Measurements from ENCODE around the gene CELSR1.

The CELSR1 gene

DNA sequence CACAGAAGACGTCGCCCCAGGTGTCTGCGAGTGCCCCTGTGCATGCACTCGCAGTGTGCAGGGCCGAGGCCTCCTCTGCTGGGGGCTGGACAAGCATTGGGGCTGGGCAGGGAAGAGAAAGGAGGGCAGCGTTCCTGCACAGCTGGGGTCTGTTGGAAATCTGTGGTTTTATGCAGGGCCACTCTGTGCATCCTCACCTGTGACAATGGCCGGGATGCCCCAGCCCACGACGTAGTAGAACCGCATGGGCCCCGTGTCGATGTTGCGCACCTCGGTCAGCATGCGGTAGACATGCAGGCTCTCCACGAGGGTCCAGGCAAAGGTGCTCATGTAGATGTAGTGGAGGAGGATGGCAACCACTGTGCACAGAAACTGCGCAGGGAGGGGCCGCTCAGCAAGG is 164.7 kb downstream of the CELSR1 start:
- no peak for DNase-seq (ENCODE audit: low read depth, low spot score)
- no peak overlapping the region for H3K27ac ChIP-seq

DNA sequence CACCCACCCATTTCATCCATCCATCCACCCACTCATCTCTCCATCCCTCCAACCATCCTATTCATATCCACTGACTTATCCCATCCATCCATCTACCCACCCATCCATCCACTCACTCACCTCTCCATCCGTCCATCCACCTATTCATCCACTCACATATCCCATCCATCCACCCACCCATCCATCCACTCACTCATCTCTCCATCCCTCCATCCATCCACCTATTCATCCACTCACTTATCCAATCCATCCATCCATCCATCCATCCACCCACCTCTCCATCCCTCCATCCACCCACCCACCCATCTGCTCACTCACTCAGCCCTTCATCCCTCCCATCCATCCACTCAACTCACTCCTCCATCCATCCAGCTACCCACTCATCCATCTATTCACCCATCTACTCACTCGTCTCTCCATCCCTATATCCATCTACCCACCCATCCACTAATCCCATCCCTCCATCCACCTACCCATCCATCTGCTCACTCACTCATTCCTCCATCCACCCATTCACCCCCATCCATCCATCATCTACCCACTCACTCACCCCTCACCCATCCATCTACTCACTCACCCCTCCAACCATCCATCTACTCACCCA is 165.7 kb downstream of the CELSR1 start:
- no peak overlapping the region for H3K27ac ChIP-seq
- DNase-seq (ENCODE audit: low read depth, low spot score), result no peak

DNA sequence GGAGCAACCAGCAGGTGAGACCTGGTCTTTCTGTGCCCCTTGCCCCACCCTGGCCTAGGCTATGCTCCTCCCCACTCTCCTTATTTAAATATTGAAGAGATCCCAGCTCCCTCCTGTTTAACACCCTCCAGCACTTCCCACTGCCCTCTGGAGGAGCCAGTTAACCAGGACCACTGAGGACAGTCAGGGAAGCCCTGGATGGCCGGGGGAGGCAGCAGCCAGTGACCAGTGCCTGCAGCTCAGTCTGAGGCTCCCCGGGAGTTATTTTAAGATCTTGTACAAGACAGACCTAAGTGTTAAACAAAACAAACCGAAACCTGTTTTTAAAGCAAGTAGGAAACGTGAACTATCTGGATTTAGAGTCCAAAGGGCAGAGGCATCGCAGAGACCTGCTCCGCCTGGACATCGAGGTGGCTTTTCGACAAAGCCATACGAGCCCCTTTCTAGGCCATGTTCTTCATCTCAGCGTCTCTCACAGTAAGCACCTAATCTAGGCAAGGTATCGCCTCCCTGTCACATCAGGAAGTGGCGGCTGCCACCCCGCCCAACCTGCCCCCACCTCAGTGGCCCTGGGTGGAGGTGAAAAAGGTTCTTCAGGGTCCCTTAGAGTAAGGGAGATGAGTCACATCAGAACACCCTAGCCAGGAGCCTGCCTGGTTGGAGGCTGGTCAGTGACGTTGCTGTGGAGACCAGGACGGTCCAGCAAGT is 166.7 kb downstream of the CELSR1 start:
- H3K27ac ChIP-seq, result no peak overlapping the region
- DNase-seq (ENCODE audit: low read depth, low spot score), result no peak

DNA sequence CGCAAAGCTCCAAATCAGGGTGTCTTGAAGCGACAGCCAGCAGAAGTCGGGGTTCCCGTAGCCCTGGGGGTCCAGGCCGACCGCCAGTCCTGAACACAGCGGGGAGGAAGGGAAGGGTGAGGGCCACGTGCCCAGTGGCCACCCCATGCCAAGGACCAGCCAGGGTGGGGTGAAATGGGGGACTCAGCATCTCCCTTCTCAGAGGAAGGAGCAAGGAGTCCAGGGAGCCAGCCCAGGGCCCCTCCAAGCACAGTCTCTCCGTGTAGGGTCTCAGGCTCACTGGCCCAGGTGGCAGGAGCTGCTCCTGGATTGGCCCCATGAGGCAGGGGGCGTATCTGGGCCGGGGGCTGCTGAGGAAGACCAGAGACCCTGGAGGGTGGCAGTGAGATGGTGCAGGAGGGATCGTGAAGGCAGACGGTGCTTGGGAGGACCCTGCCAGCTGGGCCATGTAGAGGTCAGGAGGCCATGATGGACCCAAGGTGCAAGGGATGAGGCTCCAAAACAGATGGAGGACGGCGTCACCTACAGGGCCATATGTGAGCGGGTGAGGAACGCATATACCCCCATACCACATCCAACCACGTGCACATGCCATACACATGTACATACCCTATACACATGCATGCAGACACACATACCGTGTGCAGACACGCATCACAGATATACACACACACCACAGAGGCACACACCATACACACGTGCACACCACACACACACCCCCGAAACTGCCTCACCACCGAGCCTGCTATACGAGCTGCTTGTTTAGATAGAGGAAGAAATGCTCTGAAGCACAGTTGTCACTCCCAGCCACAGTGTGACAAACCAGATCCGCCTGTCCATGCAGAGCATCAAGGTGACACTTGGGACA is 167.5 kb downstream of the CELSR1 start:
- no peak for DNase-seq (ENCODE audit: low read depth, low spot score)
- H3K27ac ChIP-seq, result no peak overlapping the region

DNA sequence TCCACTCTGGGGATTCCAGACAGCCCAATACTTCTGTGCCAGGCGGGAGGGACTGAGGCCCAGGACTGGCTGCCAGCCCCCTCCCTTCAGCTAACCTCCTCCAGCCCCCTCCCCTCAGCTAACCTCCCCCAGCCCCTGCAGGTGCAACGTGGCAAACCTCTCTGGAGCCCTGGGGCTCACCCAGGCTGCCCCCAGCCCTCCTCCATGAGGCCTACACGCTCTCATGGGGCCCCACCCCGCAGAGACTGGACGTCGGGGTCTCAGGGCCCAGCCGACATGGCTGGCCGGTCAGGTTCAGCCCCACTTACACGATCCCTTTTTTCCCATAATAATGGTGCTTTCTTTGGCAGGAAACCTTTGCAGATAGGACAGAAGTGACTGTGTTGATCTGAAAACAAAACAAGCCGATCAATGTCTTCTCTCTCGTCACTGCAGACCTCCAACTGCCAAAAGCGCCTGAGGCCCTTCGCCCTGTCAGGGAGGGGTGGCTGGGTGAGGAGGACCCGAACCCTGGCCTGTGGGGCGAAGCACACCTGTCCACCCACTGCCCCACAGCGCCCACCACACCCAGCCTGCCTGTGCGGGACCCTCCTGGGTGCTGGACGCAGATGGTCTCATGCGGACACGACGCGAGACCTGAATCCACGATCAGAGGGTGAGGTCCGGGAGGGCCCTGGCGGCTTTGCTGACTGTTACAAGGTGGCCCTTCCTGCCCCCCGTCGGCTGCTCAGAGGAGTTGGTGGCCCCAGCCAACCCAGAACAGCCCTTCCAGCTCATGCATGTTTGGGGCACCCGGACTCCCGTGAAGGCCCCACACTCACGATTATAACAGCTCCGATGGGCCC is 168.3 kb downstream of the CELSR1 start:
- no peak for DNase-seq (ENCODE audit: low read depth, low spot score)
- H3K27ac ChIP-seq, result no peak overlapping the region

DNA sequence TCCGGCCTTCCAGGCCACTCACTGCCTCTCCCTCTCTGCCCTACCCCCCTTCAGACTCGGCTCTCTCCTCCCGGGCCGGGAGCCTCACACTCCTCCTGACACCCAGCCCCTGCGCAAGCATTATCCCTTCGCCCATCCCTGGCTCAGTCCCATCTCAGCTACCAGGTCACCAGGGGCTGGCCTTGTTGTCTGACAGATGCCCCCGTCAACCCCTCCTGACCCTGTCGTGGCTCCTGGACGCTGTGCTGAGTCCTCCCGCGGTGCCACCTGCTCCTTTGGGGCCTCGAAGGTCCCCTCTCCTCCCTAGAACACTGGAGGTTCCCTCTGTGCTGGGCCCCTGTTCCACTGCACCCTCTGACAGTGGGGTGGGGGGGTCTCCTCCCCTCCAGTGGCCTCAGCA is 169.0 kb downstream of the CELSR1 start:
- no peak for DNase-seq (ENCODE audit: low read depth, low spot score)

DNA sequence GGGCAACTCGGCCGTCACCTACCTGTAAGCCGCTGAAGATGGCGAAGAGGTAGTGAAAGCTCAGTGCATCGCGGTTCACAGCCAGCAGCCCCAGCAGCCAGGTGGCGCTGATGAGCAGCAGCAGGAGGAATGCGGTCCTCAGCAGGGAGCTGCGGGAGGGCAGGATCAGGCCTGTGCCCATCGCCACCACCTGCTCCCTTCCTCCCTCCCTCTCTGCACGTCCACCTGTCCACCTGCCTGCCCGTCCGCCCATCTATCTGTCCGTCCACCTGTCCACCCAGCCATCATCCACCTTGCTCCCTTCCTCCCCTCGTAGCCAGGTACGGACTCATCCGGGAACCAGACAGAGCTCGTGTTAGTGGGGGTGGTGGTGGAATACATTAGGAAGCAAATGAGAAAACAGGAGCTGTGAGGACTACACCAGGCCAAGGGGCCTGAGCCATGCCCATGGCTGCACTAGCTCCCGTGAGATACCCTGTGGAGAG is 169.7 kb downstream of the CELSR1 start:
- DNase-seq (ENCODE audit: low read depth, low spot score), result no peak
- H3K27ac ChIP-seq, result no peak overlapping the region

More for the DNA sequence above, 169.0 kb downstream of the CELSR1 start:
- H3K27ac ChIP-seq, result no peak overlapping the region

DNA sequence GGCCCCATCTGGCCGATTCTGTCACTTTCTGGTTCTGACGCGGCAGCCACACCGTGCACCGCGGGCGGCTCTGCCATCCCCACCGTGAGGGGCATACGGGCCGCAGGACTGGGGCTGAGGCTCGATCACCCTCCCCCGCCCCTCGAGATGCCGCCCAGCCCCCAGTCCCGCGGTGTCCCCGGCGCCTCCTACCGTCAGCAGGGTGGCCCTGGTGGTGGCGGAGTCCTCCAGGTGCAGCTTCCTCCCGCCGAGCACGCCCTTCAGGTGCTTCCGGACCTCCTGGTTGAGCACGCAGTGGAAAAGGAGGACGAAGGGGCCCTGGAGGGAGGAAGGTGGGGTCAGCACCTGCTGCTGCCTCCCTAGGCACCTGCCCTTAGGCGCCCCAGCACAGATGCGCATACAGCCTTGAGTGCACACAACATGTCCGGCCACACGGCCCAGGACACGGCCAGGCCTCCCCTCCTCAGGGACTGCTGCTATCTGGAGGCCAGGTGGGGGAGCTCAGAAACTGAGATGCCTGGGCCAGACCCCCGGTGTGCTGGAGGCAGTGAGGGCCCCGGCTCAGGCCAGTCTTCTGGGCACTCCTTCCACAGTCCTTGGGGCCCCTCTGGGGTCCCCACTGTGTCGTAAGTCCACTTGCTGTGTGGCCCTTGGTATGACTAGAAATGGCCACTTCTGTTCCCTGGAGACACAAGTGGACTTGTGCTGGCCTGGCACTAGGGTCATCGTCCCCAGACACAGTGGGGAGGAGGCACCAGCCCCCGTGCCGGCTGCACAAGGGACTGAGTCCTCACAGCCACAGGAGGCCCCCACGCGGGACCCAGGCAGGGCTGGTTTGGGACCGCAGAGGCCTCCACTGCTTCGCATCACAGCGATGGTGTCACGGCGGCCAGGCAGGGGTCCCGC is 170.4 kb downstream of the CELSR1 start:
- no peak overlapping the region for H3K27ac ChIP-seq
- DNase-seq (ENCODE audit: low read depth, low spot score), result no peak

DNA sequence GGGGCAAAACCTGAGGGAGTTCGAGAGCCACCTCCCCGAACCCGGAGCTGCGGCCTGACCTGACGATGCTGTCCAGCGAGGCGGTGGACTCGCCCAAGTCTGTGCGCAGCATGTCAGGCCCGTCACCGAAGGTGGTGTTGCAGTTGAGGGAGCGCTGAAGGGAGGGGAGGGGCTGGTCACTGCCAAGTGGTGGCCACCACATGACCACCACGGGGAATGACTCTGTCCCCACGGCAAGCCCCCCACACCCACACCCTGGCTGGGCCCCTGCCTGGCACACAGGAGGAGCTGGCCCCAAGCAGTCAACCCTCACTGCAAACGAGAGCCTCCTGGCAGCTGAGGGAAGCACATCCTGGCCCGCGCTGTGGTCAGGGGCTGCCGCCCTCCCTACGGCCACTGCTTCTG is 171.1 kb downstream of the CELSR1 start:
- DNase-seq (ENCODE audit: low read depth, low spot score), result no peak
- H3K27ac ChIP-seq, result no peak overlapping the region

DNA sequence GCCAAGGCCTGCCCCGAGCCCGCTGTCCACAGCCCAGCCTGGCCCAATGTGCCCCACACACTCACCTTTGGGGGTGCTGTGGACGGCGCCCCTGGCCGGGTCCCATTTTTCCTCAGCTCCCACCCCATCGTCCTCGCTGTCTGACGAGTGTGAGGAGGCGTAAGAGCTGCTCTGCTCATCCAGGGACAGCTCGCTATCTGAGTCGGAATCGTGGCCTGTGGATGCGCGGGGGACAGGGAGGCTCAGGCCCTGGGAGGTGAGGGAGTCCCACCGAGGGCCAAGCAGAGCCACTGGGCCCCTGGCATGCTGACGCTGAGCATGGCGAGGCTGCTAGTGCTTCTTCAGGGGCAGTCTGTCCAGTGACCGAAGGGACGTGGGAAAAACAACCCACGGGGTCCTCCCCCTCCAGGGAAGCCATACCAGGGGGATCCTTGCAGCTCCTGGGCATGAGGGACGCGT is 172.2 kb downstream of the CELSR1 start:
- no peak for DNase-seq (ENCODE audit: low read depth, low spot score)

DNA sequence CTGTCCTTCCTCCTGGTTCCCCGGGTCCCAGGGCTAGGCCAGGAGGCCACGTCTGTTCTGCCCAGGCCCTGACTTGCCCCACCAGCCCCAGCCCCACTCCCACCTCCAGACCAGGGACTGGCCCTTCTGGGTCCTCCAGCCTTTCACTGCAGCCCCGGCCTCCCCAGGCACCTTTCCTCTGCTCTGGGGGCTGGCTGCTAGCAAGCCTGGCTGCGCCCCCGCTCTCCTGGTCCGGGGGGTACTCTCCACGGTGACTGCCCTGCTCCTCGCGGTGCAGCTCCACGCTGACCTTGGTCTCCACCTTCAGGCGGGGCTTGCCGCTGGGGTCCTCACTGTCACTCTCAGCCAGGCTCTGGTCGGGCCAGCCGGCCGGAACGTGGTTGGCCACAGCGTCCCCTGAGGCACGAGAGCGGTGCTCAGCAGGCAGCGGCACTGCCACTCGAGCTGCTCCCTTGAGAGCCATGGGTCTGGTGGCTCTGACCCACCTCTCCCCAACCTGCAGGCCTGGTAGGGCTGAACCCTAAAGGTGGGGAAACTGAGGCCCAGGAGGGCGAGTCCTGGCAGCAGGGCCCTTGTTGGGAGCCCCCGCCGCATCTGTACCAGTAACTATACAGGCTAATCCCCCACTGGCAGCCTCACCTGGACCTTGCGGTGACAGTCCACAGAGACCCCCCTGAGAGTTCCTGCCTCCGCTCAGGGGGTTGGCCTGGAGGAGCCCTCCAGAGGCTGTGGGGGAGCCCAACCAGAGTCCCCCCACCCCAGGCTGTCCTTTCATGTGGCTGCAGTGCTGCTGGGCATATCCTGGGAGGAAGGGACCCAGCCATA is 172.9 kb downstream of the CELSR1 start:
- DNase-seq (ENCODE audit: low read depth, low spot score), result no peak
- H3K27ac ChIP-seq, result no peak overlapping the region

More for the DNA sequence above, 172.2 kb downstream of the CELSR1 start:
- no peak overlapping the region for H3K27ac ChIP-seq

DNA sequence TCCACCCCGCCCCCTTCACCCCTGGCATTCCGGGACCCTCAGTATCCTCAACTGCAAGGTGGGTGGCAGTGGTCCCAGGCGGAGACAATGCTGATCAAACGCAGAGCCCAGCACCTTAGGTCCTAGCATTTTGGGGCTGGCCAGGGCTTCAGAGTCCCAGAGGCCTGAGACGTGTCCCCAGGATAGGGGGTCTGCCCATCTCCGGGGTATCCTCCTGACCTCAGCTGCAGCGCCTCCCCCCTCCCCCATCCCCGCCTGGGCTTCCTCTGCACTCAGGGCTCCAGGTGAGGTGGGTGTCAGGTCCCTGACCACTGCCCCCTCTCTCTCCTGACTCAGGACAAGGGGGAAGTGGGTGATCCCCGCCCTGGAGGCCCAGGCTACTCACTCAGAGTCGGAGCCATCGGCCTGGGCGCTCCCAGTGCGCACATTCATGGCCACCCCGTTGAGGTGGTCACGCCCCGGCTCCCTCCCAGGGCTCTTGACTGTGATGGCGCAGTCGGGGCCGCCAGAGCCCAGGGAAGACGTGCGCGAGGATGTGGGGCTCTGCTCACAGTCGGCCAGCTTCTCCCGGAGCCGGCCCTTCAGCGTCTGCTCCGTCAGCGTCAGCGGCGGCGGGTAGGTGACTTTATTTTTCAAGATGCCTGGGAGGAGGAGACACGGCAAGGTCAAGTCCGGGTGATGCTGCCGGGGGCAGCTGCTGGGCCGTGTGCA is 173.7 kb downstream of the CELSR1 start:
- H3K27ac ChIP-seq, result no peak overlapping the region
- no peak for DNase-seq (ENCODE audit: low read depth, low spot score)

DNA sequence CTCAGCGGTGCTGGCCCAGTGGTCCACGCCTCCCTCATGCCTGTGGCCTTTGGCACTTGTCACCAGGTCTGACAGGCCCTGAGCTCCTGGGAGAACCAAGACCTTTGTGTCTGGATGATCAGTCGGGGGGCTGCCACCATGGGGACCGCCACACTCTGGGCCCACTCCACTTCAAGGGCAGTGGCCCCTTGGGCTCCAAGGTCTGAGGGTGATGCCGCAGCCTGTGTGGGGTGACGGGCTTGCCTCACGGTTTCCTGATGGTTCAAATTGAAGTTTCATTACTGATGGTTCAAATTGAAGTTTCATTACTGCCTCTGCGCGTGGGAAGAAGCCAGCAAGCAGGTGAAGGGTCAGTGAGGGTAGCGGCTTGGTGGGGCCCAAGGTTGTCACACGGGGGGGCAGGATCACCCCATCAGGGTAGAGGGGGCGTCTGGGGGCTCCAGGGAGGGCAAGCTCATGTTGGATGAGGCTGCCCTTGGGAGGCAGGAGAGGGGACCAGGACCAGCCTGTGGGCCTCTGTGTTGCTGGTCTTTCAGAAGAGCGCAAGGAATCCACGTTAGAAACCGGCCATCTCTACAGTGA is 174.4 kb downstream of the CELSR1 start:
- DNase-seq (ENCODE audit: low read depth, low spot score), result no peak
- H3K27ac ChIP-seq, result no peak overlapping the region

DNA sequence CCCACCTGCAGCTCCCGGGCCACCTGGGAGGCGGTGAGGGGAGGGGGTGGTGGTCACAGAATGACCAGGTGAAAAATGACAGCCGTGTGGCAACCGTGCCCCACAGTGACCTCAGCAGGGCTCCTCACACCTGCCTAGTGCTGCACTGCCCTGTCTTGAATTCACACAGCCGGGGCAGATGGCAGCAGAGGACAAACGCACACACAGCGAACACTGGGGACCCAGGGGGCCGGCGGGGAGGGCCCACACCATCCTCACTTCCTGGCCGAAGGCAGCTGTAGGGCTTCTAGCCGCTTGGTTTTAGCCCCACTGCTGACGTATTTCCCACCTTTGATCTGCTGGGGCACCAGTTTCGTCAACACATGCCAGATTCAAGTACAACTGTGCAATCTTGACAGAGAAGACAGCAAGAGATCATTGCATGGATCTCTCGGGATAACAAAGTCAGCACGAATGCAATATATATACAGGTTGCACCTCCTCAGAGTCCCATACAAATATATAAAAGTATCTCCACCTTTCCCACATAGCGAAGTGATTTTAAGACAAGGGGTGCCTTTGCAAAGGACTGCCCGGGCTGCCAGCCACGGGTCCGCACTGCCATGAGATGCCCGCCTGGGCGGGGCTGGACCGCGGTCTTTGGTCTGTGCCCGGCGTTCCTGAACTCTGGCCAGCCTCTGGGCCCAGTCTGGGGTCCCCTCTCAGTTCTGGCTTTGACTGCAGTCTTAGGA is 175.1 kb downstream of the CELSR1 start:
- H3K27ac ChIP-seq, result no peak overlapping the region
- DNase-seq (ENCODE audit: low read depth, low spot score), result no peak

DNA sequence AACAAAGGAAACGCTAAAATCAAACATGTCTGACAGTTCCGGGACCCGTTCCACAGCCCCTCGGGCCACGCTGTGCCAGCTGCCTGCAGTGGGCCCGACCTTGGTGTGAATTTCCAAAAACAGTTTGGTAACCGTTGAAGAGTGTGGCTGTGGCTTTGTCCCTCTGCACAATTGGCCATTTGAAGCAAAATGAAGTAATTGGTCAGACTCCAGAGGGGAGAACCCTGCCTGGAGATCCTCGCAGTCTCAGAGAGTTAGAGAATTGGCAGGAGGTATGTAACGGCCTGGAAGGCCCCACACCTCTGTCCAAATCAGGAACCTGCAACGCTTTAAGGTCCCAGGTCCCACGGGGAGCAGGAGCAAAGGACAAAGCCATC is 175.6 kb downstream of the CELSR1 start:
- H3K27ac ChIP-seq, result no peak overlapping the region
- DNase-seq (ENCODE audit: low read depth, low spot score), result no peak

DNA sequence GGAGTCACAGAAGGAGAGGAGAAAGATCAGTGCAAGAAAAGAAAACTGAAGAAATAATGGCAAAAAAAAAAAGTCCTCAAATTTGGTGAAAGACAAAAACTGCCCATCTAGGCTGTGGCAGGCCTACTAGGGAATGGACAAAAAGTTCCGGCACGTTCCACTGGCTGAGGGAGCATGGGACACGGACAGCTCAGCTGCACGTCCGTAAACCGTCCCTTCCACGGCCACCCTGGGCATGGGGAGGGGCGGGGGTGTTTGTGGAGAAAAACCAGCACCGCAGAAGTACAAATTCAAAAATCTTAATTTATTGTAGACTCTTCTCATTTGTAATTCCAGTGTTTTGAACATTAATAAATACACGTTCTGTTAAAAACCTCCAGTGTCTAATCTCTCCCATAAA is 176.5 kb downstream of the CELSR1 start:
- H3K27ac ChIP-seq, result no peak overlapping the region
- no peak for DNase-seq (ENCODE audit: low read depth, low spot score)

DNA sequence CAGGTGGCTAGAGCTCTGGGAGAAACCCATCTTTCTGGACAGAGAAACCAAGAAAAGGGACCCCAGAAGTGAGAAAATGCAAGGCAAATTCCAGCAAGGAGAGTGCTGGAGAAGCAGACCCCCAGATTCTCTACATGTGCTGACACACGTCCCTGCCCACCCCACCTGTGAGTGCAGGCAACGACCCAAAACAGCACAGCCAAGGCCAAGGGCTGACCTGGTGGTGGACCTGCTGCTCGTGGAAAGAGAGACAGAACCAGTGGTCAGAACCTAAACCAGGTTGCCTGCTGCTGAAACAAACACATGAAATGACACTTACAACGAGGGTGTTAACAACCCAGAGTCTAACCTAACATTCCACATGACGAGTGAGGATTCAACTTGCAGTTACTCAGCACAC is 177.3 kb downstream of the CELSR1 start:
- DNase-seq (ENCODE audit: low read depth, low spot score), result no peak
- H3K27ac ChIP-seq, result no peak overlapping the region
